ENCODE measurements around the gene PHIP.

The PHIP gene

DNA sequence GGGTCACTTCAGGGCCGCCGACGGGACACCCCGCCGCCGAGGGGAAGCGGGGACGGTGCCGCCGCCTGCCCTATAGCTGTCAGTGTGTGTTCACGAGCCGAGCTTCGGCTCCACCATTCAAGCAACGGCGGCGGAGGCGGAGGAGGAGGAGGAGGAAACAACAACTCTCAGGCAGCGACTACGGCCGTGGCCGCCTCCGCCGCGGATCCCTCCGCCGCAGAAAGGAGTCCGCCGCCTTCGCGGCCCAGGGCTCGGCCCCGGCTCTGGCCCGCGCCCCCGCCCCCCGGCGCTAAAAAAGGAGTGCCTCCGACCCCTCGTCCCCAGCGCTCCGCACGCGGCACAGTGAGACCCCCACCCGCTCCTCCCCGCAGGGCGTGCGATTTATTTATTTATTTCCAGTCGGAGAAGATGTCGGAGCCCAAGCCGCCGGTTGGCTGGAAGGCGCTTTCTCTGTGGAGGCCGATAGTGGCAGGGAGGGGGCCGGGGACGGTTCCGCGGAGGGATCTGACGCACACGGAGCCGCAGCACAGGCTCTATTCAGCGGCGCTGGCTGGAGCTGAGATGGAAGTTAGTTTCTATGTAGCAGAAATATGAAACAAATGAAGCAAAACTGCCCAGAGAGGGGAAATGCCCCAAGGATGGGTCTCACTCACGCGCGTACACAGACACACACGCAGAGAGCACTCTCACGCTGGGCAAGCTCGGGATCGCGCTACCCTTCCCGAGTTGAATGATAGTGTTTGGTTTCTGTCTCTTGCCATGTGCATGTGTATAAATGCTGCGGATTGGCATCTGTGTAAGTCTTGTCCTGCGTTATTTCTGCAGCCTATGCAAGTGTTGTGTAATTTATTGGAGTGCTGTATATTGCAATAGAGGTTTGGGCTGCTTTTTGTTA is at the start of gene PHIP:
PHIP (minus strand) TSS at position 180 of the 895 bp plus-strand sequence. CDS start 186 bp downstream, outside the sequence.
- Histone ChIP-seq H3F3A (ENCODE audit: control insufficient read depth, insufficient read depth) (peaks cover 13% of the 10 kb centered on the region), H3K27ac (ENCODE audit: low read depth, low read length) (peak within 1 kb of the TSS; percentile 91), H3K36me3 (ENCODE audit: control insufficient read depth, low read length) (peaks cover 39% of the 10 kb centered on the region), H3K4me2 (ENCODE audit: low read length) (peak within 1 kb of the TSS; percentile 81), H3K9me2 (replicated peaks; ENCODE audit: control insufficient read depth, low read length) (no peaks in the 10 kb centered on the region), H3K27me3 (ENCODE audit: control insufficient read depth, low read length) (no peaks in the 10 kb centered on the region), H3K9me3 (ENCODE audit: control insufficient read depth, insufficient read depth, low read length) (no peaks in the 10 kb centered on the region), H3K4me1 (ENCODE audit: control insufficient read depth, low read length) (peaks cover 59% of the 10 kb centered on the region), H3K79me2 (ENCODE audit: control insufficient read depth, low read length) (peaks cover 56% of the 10 kb centered on the region), H4K20me1 (ENCODE audit: control insufficient read depth, insufficient read depth, low read depth, low read length) (peaks cover 30% of the 10 kb centered on the region), H3K4me3 (ENCODE audit: low read length) (peak within 1 kb of the TSS; percentile 98)
- no peak for TF ChIP-seq EZH2phosphoT487 (IDR thresholded peaks at IDR 0.05; ENCODE audit: borderline replicate concordance, low read length)
- TF ChIP-seq, protein P1, sequence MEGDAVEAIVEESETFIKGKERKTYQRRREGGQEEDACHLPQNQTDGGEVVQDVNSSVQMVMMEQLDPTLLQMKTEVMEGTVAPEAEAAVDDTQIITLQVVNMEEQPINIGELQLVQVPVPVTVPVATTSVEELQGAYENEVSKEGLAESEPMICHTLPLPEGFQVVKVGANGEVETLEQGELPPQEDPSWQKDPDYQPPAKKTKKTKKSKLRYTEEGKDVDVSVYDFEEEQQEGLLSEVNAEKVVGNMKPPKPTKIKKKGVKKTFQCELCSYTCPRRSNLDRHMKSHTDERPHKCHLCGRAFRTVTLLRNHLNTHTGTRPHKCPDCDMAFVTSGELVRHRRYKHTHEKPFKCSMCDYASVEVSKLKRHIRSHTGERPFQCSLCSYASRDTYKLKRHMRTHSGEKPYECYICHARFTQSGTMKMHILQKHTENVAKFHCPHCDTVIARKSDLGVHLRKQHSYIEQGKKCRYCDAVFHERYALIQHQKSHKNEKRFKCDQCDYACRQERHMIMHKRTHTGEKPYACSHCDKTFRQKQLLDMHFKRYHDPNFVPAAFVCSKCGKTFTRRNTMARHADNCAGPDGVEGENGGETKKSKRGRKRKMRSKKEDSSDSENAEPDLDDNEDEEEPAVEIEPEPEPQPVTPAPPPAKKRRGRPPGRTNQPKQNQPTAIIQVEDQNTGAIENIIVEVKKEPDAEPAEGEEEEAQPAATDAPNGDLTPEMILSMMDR (IDR thresholded peaks at IDR 0.05; ENCODE audit: low read depth, low read length, poor library complexity, severe bottlenecking): no peak

GRCh38 chr6:79127660-79128059 is 49.6 kb upstream of the PHIP start:
- Histone ChIP-seq H3K4me3 (ENCODE audit: low read length) (no peak overlapping the region), H3K79me2 (ENCODE audit: control insufficient read depth, low read length) (no peaks in the 10 kb centered on the region), H4K20me1 (ENCODE audit: control insufficient read depth, insufficient read depth, low read depth, low read length) (no peaks in the 10 kb centered on the region), H3K27ac (ENCODE audit: low read depth, low read length) (no peak overlapping the region), H3F3A (ENCODE audit: control insufficient read depth, insufficient read depth) (no peaks in the 10 kb centered on the region), H3K27me3 (ENCODE audit: control insufficient read depth, low read length) (no peaks in the 10 kb centered on the region), H3K9me3 (ENCODE audit: control insufficient read depth, insufficient read depth, low read length) (no peaks in the 10 kb centered on the region), H3K9me2 (replicated peaks; ENCODE audit: control insufficient read depth, low read length) (no peaks in the 10 kb centered on the region), H3K4me2 (ENCODE audit: low read length) (no peak overlapping the region), H3K4me1 (ENCODE audit: control insufficient read depth, low read length) (no peaks in the 10 kb centered on the region), H3K36me3 (ENCODE audit: control insufficient read depth, low read length) (no peaks in the 10 kb centered on the region)
- no peak for TF ChIP-seq EZH2phosphoT487 (IDR thresholded peaks at IDR 0.05; ENCODE audit: borderline replicate concordance, low read length)
- TF ChIP-seq, protein P1 (IDR thresholded peaks at IDR 0.05; ENCODE audit: low read depth, low read length, poor library complexity, severe bottlenecking): no peak

DNA sequence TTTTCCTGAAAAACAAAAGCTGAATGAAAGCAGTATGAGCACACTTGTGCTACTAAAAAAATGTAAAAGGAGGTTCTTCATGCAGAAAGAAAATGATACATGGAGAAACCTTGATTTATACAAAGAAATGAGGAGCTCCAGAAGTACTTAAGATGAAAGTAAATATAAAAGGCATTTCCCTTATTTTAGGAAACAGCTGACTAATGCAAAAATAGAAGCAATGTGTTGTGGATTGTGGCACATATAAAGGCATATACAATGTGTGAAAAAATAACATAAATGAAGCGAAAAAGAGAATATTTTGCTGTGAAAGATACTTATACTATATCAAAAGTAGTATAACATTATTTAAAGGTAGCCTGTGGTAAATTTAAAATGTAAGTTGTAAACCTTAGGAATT is 41.2 kb upstream of the PHIP start:
- no peak overlapping the region for H3K27ac ChIP-seq (ENCODE audit: low read depth, low read length)
- H3K4me1 ChIP-seq (ENCODE audit: control insufficient read depth, low read length): no peaks in the 10 kb centered on the region
- no peaks in the 10 kb centered on the region for H3K36me3 ChIP-seq (ENCODE audit: control insufficient read depth, low read length)
- H3K79me2 ChIP-seq (ENCODE audit: control insufficient read depth, low read length): no peaks in the 10 kb centered on the region
- no peaks in the 10 kb centered on the region for H4K20me1 ChIP-seq (ENCODE audit: control insufficient read depth, insufficient read depth, low read depth, low read length)
- H3K9me2 ChIP-seq (replicated peaks; ENCODE audit: control insufficient read depth, low read length): no peaks in the 10 kb centered on the region
- no peak overlapping the region for H3K4me3 ChIP-seq (ENCODE audit: low read length)
- no peak overlapping the region for H3K4me2 ChIP-seq (ENCODE audit: low read length)
- H3K9me3 ChIP-seq (ENCODE audit: control insufficient read depth, insufficient read depth, low read length): no peaks in the 10 kb centered on the region
- TF ChIP-seq, protein P1 (IDR thresholded peaks at IDR 0.05; ENCODE audit: low read depth, low read length, poor library complexity, severe bottlenecking): no peak
- no peak for TF ChIP-seq EZH2phosphoT487 (IDR thresholded peaks at IDR 0.05; ENCODE audit: borderline replicate concordance, low read length)
- H3K27me3 ChIP-seq (ENCODE audit: control insufficient read depth, low read length): no peaks in the 10 kb centered on the region; the same call in 1 of the 2 replicates
- H3F3A ChIP-seq (ENCODE audit: control insufficient read depth, insufficient read depth): no peaks in the 10 kb centered on the region
